Coronary artery (tissue), 2 donors: Measurements from ENCODE around the gene H2BK1.

Experiments used
- DNase-seq: peaks from one replicate; pipeline ENCODE4 v3.0.0-alpha.2; 2017; ENCODE audit warnings: low spot score
- H3K27ac ChIP-seq, 2 donors: fragments of 200-600 bp; sonication (generic); one replicate each; pipeline ENCODE4 v1.5.1; 2016 to 2019
- H3K4me3 ChIP-seq: fragments of 200-600 bp; sonication (generic); 2 replicates; pipeline ENCODE4 v1.5.1; 2016; ENCODE audit warnings: mild to moderate bottlenecking, moderate library complexity
- TF ChIP-seq, protein P1 (sequence below): fragments of 200-600 bp; sonication (generic); IDR thresholded peaks from one replicate; pipeline ENCODE4 v1.5.1; 2019; ENCODE audit warnings: antibody characterized with exemption

H2BK1 gene

DNA sequence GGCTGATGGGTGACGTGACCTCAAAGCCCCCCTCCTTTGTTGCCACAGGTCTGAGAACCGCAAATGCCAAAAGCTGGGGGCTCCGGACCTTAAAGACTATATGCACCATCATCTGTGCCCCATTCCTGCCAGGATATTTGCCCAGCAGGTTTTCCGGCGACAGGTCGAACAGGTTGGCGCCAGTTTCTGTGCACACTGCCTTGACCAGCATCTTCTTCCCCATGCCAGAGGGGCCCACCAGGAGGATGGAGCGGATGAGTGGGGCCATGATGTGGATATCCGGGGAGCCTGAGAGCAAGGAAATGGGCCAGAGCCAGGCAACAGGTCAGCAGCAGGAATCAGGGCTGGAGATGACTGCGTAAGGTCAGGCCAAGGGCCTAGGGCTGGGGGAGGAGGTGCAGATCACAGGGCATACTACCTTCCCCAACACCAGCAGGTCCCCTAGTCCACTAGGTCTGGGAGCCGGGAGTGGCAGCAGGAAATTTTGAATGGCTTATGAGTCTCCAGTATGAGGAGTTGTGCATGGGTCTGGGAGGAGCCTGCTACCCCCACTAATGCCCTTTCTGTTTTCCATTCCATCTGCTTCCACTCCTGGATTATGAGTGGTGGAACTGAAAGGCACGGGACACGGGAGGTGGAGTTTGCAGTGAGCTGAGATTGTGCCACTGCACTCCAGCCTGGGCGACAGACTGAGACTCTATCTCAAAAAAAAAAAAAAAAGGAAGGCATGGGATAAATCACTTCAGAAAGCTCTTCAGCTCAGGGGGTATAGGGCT, 16.9 kb downstream of the H2BK1 start:
- Histone ChIP-seq H3K4me3 (no peak overlapping the region), H3K27ac (no peak overlapping the region)
- TF ChIP-seq, protein P1, sequence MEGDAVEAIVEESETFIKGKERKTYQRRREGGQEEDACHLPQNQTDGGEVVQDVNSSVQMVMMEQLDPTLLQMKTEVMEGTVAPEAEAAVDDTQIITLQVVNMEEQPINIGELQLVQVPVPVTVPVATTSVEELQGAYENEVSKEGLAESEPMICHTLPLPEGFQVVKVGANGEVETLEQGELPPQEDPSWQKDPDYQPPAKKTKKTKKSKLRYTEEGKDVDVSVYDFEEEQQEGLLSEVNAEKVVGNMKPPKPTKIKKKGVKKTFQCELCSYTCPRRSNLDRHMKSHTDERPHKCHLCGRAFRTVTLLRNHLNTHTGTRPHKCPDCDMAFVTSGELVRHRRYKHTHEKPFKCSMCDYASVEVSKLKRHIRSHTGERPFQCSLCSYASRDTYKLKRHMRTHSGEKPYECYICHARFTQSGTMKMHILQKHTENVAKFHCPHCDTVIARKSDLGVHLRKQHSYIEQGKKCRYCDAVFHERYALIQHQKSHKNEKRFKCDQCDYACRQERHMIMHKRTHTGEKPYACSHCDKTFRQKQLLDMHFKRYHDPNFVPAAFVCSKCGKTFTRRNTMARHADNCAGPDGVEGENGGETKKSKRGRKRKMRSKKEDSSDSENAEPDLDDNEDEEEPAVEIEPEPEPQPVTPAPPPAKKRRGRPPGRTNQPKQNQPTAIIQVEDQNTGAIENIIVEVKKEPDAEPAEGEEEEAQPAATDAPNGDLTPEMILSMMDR = no peak
- no peak for DNase-seq

DNA sequence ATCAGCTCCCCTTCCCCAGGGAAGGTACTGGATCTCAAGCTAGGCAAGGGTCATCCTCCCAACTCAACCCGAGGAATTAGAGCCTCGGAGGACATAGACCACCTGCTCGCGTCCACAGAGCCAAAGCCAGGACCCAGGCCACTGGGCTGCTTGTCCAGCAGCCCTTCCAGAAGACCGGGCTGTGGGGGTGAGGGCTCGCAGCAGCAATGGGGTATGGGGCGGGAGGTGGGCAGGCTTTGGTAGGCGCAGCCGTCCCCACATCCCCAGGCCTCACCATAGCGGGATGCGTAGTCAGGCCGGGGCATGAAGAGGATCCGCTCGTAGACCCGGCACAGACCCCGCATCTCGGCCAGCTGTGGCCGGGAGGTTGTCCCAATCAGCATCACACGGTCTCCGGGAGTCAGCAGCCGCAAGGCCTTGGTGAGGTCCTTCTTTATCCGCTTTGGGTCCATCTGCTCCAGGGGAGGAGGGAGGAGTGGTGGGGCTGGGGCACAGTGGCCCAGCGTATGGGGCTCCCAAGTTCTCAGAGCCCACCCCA, 18.2 kb downstream of the H2BK1 start:
- TF ChIP-seq, protein P1 = no peak
- DNase-seq = no peak
- Histone ChIP-seq H3K4me3 (no peak overlapping the region), H3K27ac (no peak overlapping the region)

DNA sequence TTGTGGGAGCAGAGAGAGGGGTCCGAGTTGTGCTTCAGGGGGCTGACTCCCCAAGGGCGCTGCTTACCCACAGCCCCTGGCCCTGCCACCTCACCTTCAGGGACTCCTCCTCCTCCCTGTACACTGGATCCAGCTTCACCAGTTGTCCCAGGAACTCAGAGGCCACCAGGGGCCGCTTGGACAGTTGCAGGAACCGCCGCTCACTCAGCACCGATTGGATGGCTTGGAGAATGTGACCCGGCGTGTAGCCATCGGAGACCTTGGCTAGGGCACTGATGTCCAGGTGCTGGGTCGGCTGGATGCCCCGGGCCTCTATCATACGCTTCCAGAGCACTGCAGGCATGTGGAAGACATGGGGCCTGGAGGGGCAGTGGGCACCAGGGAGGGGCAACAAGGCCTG, 18.7 kb downstream of the H2BK1 start:
- no peak overlapping the region for H3K27ac ChIP-seq
- H3K4me3 ChIP-seq = no peak overlapping the region
- TF ChIP-seq, protein P1 = no peak
- no peak for DNase-seq

DNA sequence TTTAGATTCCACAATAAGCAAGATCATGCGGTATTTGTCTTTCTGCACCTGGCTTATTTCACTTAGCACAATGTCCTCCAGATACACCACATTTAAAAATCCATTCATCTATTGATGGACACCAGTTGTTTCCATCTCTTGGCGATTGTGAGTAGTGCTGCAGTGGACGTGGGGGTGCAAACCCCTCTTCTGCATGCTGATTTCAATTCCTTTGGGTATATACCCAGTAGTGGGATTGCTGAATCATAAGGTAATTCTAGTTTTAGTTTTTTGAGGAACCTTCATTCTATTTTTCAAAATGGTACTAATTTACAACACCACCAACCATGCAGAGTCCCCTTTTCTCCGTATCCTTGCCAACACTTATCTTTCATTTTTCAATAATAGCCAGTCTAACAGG, 21.2 kb downstream of the H2BK1 start:
- TF ChIP-seq, protein P1 = no peak

DNA sequence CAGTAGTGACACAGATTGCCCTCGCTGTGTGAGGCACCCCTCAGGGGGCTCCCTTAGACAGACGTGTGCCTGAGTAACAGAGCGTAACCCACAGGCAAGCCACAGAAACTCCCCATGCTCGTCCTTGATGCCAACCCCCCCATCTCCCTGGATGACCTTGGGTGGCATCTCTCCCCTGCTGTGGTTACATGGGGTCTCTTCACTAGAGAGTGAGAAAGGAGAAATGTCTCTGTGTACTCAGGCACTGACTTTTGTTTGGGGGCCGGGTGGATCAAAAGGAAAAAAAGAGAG, 22.1 kb downstream of the H2BK1 start:
- Histone ChIP-seq H3K27ac (no peak overlapping the region), H3K4me3 (no peak overlapping the region)
- TF ChIP-seq, protein P1 = no peak
- DNase-seq = no peak

More for the DNA sequence above, 21.2 kb downstream of the H2BK1 start:
- no peak for DNase-seq
- Histone ChIP-seq H3K27ac (no peak overlapping the region), H3K4me3 (no peak overlapping the region)

DNA sequence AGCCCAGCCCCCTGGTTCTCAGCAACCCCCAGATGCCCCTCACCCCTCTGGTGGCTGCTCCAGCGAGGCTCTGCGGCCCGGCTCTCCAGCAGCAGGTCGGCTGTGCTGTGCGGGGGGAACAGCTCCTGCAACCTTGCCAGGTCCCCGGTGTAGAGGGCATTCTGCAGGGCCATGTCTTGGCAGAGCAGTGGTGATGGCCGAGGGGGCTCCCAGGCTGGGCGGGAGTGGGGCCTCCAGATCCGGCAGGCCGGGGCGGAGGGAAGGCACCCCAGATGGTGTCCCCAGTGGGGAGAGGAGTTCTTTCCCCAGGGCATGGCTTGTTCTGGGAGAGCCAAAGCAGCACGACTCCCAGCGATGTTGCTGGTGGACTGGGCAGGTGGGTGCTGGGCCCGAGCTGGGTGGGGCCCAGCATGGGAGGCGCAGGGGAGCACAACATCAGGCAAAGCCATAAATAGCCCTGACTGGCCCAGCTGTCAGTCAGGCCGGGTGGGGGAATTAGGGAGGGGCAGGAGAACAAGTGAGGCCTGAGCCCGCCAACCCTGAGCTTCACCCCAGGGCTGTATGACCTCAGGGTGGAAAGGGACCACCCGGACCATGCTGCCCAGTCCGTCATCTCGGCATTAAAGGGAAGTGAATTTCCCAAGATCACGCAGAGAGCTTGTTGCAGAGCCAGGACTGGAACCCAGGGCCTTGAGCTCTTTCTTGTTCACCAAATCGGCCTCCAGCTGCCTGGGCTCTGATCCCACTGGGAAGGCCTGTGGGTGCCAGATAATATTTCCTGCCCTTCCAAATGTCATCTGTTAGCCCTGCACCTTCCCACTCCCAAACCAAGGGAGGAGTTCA, 22.7 kb downstream of the H2BK1 start:
- TF ChIP-seq, protein P1 = no peak
- H3K4me3 ChIP-seq = no peak overlapping the region
- no peak for DNase-seq
- H3K27ac ChIP-seq = no peak overlapping the region
